Measurements from ENCODE around the gene CPNE1.
A peak's percentile ranks its signal among the peaks of the same experiment; 100 is the strongest.
"Not testable (repeated sequence)": the region's sequence is repeated elsewhere in the genome, so short reads cannot be mapped to it uniquely, and the experiment has no call there.

Gene CPNE1

DNA sequence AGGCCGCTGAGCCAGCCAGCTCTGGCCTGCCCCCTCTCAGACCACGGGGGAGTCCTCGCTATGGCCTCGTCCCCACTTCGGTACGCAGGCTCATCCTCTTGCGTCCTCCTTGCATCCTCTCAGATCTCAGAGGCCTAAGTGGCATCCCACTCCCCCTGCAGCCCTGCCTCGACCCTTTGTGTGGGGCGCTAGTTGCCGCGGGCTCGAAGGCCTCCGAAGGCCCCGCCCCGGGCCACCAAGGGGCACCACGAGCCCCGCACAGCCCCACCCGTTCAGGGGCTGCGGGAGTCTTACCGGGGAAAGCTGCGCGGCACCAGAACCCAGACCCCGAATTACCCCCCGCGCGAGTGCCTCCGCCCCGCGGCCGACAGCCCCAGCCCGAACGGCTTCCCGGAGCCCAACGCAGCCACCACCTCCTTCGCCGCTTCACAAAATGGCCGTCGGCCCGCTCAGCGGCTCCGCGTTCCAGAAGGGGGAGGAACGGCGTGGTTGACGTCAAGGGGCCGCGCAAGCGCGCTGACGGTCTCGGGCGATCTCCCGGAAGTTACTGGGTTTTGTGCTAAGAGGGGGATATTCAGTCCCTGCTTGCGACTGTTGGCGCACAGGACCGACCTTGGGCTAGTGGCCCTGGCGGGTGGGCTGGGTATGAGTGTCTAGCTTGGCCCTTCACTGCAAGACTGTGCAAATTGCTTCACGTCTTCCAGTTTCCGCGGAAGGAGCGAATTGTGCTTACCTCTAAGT, at the start of gene CPNE1, which contains the start of gene RBM12:
Gene CPNE1 (minus strand): TSS at position 435 of the 741 bp plus-strand sequence. CDS start 31,977 bp downstream, outside the sequence.
Gene RBM12 (minus strand): TSS at position 435 of the 741 bp plus-strand sequence. CDS start 9,578 bp downstream, outside the sequence.
- DNase-seq = peak; percentile 94

DNA sequence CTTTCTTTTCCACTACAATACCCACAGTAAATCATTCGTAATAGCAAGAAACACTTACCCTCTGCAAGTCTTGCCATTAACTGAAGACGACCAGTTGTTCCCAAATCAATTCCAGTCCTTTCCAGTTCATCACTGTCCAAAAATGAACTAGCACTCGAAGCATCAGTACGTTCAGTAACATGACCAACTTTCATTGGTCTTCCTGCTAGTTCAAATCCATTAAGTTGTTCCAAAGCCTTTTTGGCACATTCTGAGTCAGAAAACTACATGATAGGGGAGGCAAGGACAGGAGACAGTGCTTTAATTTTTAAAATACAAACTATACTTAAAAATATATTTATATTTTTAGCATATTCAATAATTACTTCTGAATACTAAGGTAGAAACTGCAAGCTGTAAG, 49.4 kb upstream of the CPNE1 start:
- DNase-seq = no peak

DNA sequence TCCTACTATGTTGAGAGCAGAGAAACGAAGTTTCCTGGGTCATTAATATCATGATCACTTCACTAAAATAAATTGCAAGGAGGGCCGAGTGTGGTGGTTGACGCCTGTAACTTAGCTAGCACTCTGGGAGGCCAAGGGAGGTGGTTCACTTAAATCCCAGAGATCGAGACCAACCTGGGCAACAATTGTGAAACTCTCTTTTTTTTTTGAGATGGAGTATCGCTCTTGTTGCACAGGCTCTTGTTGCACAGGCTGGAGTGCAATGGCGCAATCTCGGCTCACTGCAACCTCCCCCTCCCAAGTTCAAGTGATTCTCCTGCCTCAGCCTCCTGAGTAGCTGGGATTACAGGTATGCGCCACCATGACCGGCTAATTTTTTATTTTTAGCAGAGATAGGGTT, 48.4 kb upstream of the CPNE1 start:
- DNase-seq = not testable (repeated sequence)

DNA sequence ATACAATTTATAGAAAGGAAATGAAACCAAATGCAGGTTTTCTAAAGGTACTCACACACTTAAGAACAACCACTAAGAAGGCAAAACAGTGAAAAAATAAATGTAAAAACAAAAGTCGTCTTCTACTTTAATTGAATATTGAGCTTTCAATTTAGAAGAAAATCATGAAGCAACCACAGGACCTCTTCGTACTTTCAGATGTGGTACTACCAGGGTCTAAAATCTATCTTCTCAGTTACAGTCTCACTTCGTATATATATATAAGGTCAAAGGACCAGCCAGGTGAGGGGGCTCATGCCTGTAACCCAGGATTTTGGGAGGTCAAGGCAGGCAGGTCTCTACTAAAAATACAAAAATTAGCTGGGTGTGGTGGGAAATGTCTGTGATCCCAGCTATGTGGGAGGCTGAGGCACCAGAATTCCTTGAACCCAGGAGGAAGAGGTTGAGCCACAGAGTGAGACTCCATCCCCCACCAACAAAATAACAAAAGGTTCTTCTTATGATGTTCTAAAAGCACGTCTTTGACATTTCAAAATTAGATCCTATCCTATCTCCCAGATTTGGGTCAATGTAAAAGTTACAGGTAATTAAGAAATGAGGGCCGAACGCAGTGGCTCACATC, 47.0 kb upstream of the CPNE1 start:
- no peak for DNase-seq

- no peak for DNase-seq
Observed at GRCh38 chr20:35710884-35711587, 46.3 kb upstream of the CPNE1 start.

DNA sequence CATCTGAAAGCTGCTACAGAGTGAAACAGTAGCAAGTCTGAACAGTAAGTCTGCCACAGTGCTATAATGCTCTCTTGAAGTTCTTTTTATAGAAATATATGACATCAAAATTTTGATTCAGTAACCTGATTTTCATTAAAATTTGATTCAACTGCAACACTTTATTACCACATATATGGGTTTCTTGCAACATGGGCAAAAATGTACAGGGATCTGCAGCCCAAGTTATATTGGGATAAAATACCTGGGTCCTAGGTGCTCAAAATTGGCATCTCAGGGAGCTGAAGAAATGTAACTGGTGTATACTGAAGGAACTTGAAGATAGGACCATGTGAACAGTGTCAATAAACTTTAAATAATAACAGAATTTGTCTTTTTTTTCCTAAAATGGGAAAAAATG, 45.3 kb upstream of the CPNE1 start:
- DNase-seq = no peak

GRCh38 chr20:35709259-35709658, 44.6 kb upstream of the CPNE1 start:
- no peak for DNase-seq

- DNase-seq = no peak
Observed at GRCh38 chr20:35708502-35708901, 43.8 kb upstream of the CPNE1 start.

GRCh38 chr20:35706591-35707529, 42.2 kb upstream of the CPNE1 start:
- not testable (repeated sequence) for DNase-seq

- not testable (repeated sequence) for DNase-seq
Observed at GRCh38 chr20:35705894-35706293, 41.2 kb upstream of the CPNE1 start.

GRCh38 chr20:35704514-35705261, 40.0 kb upstream of the CPNE1 start:
- DNase-seq = no peak

- no peak for DNase-seq
Observed at GRCh38 chr20:35702824-35703695, 38.4 kb upstream of the CPNE1 start.

- DNase-seq = no peak
Observed at GRCh38 chr20:35702051-35702823, 37.5 kb upstream of the CPNE1 start.

GRCh38 chr20:35700625-35701148, 36.0 kb upstream of the CPNE1 start:
- DNase-seq = no peak

DNA sequence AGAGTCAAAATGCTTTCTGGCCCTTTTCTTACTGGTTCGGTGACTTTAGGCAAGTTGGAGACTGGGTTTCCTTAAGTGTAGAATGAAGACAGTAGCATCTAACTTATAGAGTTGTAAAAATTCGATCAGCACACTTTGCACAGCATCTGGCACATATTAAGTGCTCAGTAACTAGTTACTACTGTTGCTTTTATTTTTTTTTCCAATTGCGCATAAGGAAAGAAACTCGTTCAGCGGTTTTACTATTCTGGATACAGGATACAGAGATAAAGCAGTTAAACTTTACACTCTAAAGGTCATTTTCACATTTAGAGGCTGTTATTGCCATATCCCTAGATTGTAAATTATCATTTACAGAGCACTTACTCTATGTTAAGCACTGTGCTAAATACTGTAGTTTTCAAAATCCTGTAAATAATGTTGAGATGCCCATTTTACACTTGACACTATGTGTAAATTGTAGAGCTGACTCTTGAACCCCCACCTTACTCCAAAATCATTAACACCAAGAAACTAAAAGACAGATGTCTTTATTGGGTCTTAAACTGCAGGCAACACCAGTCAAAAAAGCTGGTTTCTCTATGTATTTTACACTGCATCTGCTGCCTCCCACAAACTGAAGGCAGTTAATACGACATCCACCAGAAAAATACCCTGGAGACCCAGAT, 35.4 kb upstream of the CPNE1 start:
- no peak for DNase-seq

- peak; percentile 61 for DNase-seq
Observed at GRCh38 chr20:35699127-35699956, 34.6 kb upstream of the CPNE1 start, which contains the start of the genes NFS1 and ROMO1. Gene NFS1 (minus strand): TSS chr20:35699352. CDS start chr20:35699288, 64 bp downstream. Gene ROMO1 (plus strand): TSS chr20:35699405. CDS start chr20:35699633, 228 bp downstream.

GRCh38 chr20:35698298-35699126, 33.8 kb upstream of the CPNE1 start:
- no peak for DNase-seq

Data from NCI-H510A treated with DMSO at 0.1 percent for 48 hours (cell line).